Peyer's patch (tissue), 4 donors: Measurements from ENCODE around the gene TNNC1. TPM values are rescaled to one million over a fixed set of nuclear protein-coding genes. Genes with fewer than 3 reads are reported as not detected.

Experiments
- DNase-seq, 3 donors: peaks; one replicate each; pipeline ENCODE4 v3.0.0-alpha.2; 2017 to 2019
- H3K27ac ChIP-seq, 4 donors: fragments of 200-600 bp; sonication (generic); one replicate each; pipeline ENCODE4 v1.5.1; 2016 to 2019
- H3K27me3 ChIP-seq, 2 donors: fragments of 200-600 bp; sonication (generic); one replicate each; pipeline ENCODE4 v1.5.1; 2019
- H3K36me3 ChIP-seq, 3 donors: fragments of 200-600 bp; sonication (generic); one replicate each; pipeline ENCODE4 v1.5.1; 2016 to 2019
- H3K4me1 ChIP-seq, 4 donors: fragments of 200-600 bp; sonication (generic); one replicate each; pipeline ENCODE4 v1.5.1; 2016 to 2019
- H3K4me3 ChIP-seq, 4 donors: fragments of 200-600 bp; sonication (generic); 1 replicate in 3 of 4; 2 replicates in 1 of 4; pipeline ENCODE4 v1.5.1; 2016 to 2019; ENCODE audit warnings: mild to moderate bottlenecking in 1 of 4
- H3K9me3 ChIP-seq, 4 donors: fragments of 200-600 bp; sonication (generic); one replicate each; pipeline ENCODE4 v1.5.1; 2016 to 2019; ENCODE audit warnings: mild to moderate bottlenecking in 1 of 4
- POLR2A ChIP-seq, 2 donors: fragments of 450-650 bp; IDR thresholded peaks; one replicate each; pipeline ENCODE4 v1.5.1; 2017; ENCODE audit warnings: antibody characterized with exemption in 2 of 2, mild to moderate bottlenecking in 2 of 2, moderate library complexity in 2 of 2
- total RNA-seq, 4 donors: library from RNA; depleted of rRNA; stranded (reverse); fragments of >200 nt; gene quantifications; one replicate each; pipeline ENCODE4 v1.1.0, GENCODE V29; 2016
- TF ChIP-seq, protein P1 (sequence below), 6 experiments: fragments of 450-650 bp in 4 of 6; fragments of 200-600 bp in 2 of 6; sonication (generic) in 1 of 6; IDR thresholded peaks; one replicate each; pipeline ENCODE4 v1.5.1; 2017 to 2019; ENCODE audit warnings: antibody characterized with exemption in 6 of 6, mild to moderate bottlenecking in 3 of 6, moderate library complexity in 1 of 6

TNNC1 gene
- total RNA-seq, 4 donors from 2014 or later = not detected

DNA sequence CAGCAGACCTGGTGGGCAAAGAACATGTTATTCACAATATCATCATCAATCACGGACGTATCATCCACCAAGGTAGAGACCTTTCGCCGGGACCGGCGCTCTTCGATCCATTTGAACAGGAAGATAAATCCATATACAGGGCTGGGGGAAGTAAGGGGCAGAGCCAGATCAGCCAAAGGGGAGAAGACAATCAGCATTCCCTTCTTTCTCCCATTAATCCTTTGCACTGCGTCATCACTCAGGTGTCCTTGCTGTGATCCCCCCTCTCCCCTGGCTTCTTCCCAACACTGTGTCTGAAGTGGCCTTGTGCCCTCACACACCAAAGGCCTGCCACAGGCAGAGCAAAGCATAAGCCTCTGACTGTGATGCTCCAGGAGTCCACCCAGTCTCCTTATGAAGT lies 45.4 kb downstream of the TNNC1 start:
- DNase-seq = peak in 2 of 3 donors; percentile 15 to 38
- peaks cover 3 to 53% (median 10%) of the 10 kb centered on the region in 4 donors for H3K4me1 ChIP-seq
- no peak overlapping the region for H3K27ac ChIP-seq
- TF ChIP-seq POLR2A (IDR thresholded peaks at IDR 0.05) = no peak
- TF ChIP-seq, protein P1, sequence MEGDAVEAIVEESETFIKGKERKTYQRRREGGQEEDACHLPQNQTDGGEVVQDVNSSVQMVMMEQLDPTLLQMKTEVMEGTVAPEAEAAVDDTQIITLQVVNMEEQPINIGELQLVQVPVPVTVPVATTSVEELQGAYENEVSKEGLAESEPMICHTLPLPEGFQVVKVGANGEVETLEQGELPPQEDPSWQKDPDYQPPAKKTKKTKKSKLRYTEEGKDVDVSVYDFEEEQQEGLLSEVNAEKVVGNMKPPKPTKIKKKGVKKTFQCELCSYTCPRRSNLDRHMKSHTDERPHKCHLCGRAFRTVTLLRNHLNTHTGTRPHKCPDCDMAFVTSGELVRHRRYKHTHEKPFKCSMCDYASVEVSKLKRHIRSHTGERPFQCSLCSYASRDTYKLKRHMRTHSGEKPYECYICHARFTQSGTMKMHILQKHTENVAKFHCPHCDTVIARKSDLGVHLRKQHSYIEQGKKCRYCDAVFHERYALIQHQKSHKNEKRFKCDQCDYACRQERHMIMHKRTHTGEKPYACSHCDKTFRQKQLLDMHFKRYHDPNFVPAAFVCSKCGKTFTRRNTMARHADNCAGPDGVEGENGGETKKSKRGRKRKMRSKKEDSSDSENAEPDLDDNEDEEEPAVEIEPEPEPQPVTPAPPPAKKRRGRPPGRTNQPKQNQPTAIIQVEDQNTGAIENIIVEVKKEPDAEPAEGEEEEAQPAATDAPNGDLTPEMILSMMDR (IDR thresholded peaks at IDR 0.05) = no peak
- no peaks in the 10 kb centered on the region for H3K27me3 ChIP-seq
- no peaks in the 10 kb centered on the region for H3K9me3 ChIP-seq
- H3K36me3 ChIP-seq = peaks cover 0 to 45% (median 0%) of the 10 kb centered on the region in 3 donors
- H3K4me3 ChIP-seq = no peak overlapping the region

DNA sequence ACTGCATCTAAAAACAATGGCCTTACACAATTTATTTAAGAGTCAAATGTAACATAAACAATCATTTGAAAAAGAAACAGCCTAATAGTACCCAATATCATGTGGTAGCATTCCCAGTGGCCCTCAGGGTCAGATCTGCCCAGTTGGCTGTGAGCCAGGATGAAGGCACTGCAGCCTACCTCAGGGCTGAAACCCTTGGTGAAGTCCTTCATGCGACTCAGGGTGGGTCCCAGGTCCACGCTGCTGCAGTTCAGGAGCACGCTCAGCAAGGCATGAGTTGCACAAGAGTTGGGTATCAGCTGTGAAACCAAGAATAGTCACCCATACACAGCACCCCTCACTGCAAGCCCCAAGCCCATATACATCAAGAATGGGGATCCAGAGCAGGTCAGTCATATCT lies 46.1 kb downstream of the TNNC1 start:
- peak in 2 of 3 donors; percentile 35 to 45 for DNase-seq
- H3K27ac ChIP-seq = no peak overlapping the region
- no peaks in the 10 kb centered on the region for H3K9me3 ChIP-seq
- peaks cover 3 to 47% (median 10%) of the 10 kb centered on the region in 4 donors for H3K4me1 ChIP-seq
- no peak overlapping the region for H3K4me3 ChIP-seq
- peaks cover 0 to 52% (median 0%) of the 10 kb centered on the region in 3 donors for H3K36me3 ChIP-seq
- TF ChIP-seq, protein P1 (IDR thresholded peaks at IDR 0.05) = no peak
- TF ChIP-seq POLR2A (IDR thresholded peaks at IDR 0.05) = no peak
- no peaks in the 10 kb centered on the region for H3K27me3 ChIP-seq

DNA sequence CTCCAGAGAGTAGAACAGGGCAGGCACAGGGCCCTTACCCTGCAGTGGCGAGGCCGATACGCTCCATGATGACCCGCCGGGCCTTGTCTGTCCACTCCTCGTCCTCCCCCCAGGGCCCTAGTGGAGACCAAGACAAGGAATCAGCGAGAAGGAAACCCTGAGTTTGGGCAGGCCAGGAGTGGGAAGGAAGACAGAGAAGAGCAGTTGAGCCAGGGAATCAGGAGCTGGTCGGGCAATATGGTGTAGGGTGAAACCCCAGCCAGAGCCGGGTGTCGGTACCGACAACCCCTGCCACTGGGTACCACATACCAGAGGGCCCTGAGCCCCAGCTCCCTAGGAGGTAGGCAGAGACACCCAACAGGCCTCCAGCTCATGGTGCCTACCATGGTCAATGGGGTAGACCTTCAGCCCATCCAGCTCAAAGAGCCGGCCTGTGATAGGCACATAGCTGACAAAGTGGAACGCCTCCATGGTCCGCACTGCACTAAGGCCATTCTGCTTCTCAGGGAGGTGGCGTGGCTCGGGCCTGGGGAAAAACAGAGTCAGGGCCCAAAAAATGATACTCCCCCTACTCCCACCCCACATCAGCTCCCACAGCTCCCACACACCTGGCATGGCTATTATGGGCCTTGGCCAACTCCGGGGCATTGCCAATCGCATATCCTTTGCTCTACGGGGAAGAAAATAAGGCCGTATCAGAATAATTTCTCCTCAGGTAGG lies 46.9 kb downstream of the TNNC1 start:
- DNase-seq = peak in 2 of 3 donors; percentile 34 to 36
- H3K9me3 ChIP-seq = no peaks in the 10 kb centered on the region
- H3K27me3 ChIP-seq = no peaks in the 10 kb centered on the region
- no peak overlapping the region for H3K4me3 ChIP-seq
- peaks cover 3 to 41% (median 10%) of the 10 kb centered on the region in 4 donors for H3K4me1 ChIP-seq
- H3K36me3 ChIP-seq = peaks cover 0 to 60% (median 0%) of the 10 kb centered on the region in 3 donors
- no peak for TF ChIP-seq POLR2A (IDR thresholded peaks at IDR 0.05)
- TF ChIP-seq, protein P1 (IDR thresholded peaks at IDR 0.05) = no peak
- peak overlapping the region in 1 of 4 donors; percentile 10 for H3K27ac ChIP-seq

DNA sequence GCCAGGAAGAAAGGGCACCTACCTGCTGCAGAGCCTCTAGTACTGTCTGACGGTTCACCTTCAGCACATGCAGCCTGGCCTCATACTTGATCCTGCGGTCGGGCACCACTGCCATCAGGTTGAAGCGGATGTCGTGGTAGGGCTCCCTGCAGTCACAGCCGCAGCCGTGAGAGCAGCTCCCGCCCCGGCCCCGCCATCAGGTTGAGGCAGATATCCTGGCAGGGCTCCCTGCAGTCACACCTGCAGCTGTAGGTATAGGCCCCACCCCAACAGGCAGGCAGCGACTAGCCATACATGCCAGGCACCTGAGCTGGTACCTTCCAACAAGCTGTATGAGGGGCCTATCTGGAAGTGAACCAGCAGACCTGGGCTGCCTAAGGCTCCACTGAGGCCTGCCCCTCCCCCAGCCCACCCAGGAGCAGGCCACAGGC lies 47.6 kb downstream of the TNNC1 start:
- peaks cover 0 to 67% (median 0%) of the 10 kb centered on the region in 3 donors for H3K36me3 ChIP-seq
- no peaks in the 10 kb centered on the region for H3K27me3 ChIP-seq
- H3K4me3 ChIP-seq = no peak overlapping the region
- H3K4me1 ChIP-seq = peaks cover 3 to 34% (median 10%) of the 10 kb centered on the region in 4 donors
- no peaks in the 10 kb centered on the region for H3K9me3 ChIP-seq
- peak in 2 of 3 donors; percentile 52 to 69 for DNase-seq
- peak overlapping the region in 1 of 4 donors; percentile 10 for H3K27ac ChIP-seq
- TF ChIP-seq, protein P1 (IDR thresholded peaks at IDR 0.05) = no peak
- TF ChIP-seq POLR2A (IDR thresholded peaks at IDR 0.05) = no peak

DNA sequence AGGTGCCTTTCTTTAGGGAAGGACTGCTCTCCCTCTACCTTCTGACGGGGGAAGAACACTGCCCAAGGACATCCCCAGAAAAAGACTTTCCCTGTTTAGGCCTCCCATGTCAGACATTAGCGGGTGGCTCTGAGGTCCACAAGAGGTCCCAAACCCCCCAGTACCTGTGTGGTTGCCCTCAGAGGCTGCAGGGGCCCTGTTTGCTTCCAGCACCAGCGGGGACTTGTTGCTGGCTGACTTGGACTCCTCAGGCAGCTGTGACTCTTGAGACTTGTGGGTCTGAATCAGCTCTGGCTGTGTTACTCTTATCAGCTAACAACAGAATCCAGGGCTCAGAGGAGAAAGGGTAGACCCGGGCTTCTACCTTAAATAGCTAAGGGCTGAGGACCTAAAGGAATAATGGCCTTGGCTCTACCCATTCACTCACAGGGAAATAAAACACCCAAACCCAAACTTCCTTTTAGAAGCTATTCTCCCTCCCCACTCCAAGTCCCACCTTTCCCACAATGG lies 48.2 kb downstream of the TNNC1 start:
- Histone ChIP-seq H3K4me1 (peaks cover 3 to 32% (median 10%) of the 10 kb centered on the region in 4 donors), H3K36me3 (peaks cover 0 to 72% (median 0%) of the 10 kb centered on the region in 3 donors), H3K27ac (peak overlapping the region in 1 of 4 donors; percentile 10), H3K4me3 (no peak overlapping the region), H3K27me3 (no peaks in the 10 kb centered on the region), H3K9me3 (no peaks in the 10 kb centered on the region)
- DNase-seq = peak in 2 of 3 donors; percentile 30 to 34
- TF ChIP-seq, protein P1 (IDR thresholded peaks at IDR 0.05) = no peak
- TF ChIP-seq POLR2A (IDR thresholded peaks at IDR 0.05) = no peak
